Measurements from ENCODE around the gene CDH13. TPM values are rescaled to one million over a fixed set of nuclear protein-coding genes. Genes with fewer than 3 reads are reported as not detected.
A peak's percentile ranks its signal among the peaks of the same experiment; 100 is the strongest.

CDH13 gene
- total and polyA plus RNA-seq, 2 donors (not counting 3 experiments of a cell fraction or from before 2014, with no cell fraction given) = 96.6 to 124 TPM

- FAIRE-seq (no peak), DNase-seq (ENCODE audit: low read depth, low spot score) (no peak)
- TF ChIP-seq CTCF (IDR thresholded peaks at IDR 0.05; ENCODE audit: extremely low read depth in 1 of 2, insufficient read depth in 1 of 2, low read depth in 1 of 2, low read length in 2 of 2) = no peak
- TF ChIP-seq JUN (IDR thresholded peaks at IDR 0.05; ENCODE audit: borderline replicate concordance, insufficient read depth, insufficient read length, low read depth) = no peak
- TF ChIP-seq FOS (IDR thresholded peaks at IDR 0.05; ENCODE audit: borderline replicate concordance, insufficient read depth, low read length) = no peak
- TF ChIP-seq MYC (IDR thresholded peaks at IDR 0.05; ENCODE audit: low read depth, low read length) = no peak
- no peak for TF ChIP-seq POLR2AphosphoS5 (IDR thresholded peaks at IDR 0.05; ENCODE audit: insufficient read depth, low read depth, low read length)
- no peak for TF ChIP-seq EZH2 (IDR thresholded peaks at IDR 0.05; ENCODE audit: borderline replicate concordance, low read depth, low read length, severe bottlenecking)
- intact Hi-C loops (cut with micrococcal nuclease) = no loop called here
- ChIA-PET CTCF (interaction anchor here (1.6 kb wide), 1 partner anchor 19 kb away, joined by 3 read pairs; no protein-coding TSS in a partner anchor), POLR2A (no interaction called here)
- Histone ChIP-seq H3K4me1 (ENCODE audit: control insufficient read depth, extremely low read depth, insufficient read depth, low read length) (peaks cover 11% of the 10 kb centered on the region), H3K9me3 (replicated peaks; ENCODE audit: control insufficient read depth, insufficient read depth, low read length) (no peaks in the 10 kb centered on the region), H3K9me1 (replicated peaks; ENCODE audit: control insufficient read depth, extremely low read depth, insufficient read depth, low read length) (no peaks in the 10 kb centered on the region), H3K79me2 (ENCODE audit: control insufficient read depth, insufficient read depth, low read length) (peaks cover 14% of the 10 kb centered on the region), H3K4me2 (ENCODE audit: insufficient read depth, low read length) (no peak overlapping the region), H3K36me3 (ENCODE audit: control insufficient read depth in 2 of 2, extremely low read depth in 1 of 2, insufficient read depth in 2 of 2, low read length in 2 of 2) (no peaks in the 10 kb centered on the region), H3K9ac (replicated peaks; ENCODE audit: extremely low read depth, insufficient read depth, low read length) (no peak overlapping the region), H3K4me3 (replicated peaks in 1 of 3; ENCODE audit: insufficient read depth in 1 of 3, low read depth in 1 of 3, low read length in 3 of 3) (no peak overlapping the region), H3K27me3 (ENCODE audit: control insufficient read depth in 2 of 2, insufficient read depth in 2 of 2, low read length in 2 of 2) (no peaks in the 10 kb centered on the region), H2AFZ (ENCODE audit: low read depth, low read length) (peak overlapping the region; percentile 68), H3K27ac (ENCODE audit: insufficient read depth, low read depth, low read length) (no peak overlapping the region), H4K20me1 (replicated peaks; ENCODE audit: control insufficient read depth, extremely low read depth, insufficient read depth, low read length) (no peaks in the 10 kb centered on the region)
- BruUV-seq (replicated peaks) = no TSS peak
- dilution Hi-C loops (cut with MboI; ENCODE audit: extremely low pct_ligation_motif_present, low sequenced_read_pairs) = no loop called here
Measured at GRCh38 chr16:83807327-83807709, 1180.5 kb downstream of the CDH13 start.

All from endothelial cell of umbilical vein (primary cell).